NCI-H1092 treated with DMSO at 0.1 percent for 48 hours (cell line): ENCODE measurements around the gene PCNX2.

Source experiments
- DNase-seq: peaks from one replicate; lab custom pipeline; 2025; lab: John Stamatoyannopoulos, UW

The PCNX2 gene

GRCh38 chr1:232984577-232985425 lies 310.7 kb downstream of the PCNX2 start:
- no peak for DNase-seq

- no peak for DNase-seq
These were observed 311.5 kb downstream of the PCNX2 start for GRCh38 chr1:232983817-232984567.

- DNase-seq = no peak
These were observed 312.1 kb downstream of the PCNX2 start for GRCh38 chr1:232983375-232983774.

GRCh38 chr1:232982238-232982944 lies 313.1 kb downstream of the PCNX2 start:
- no peak for DNase-seq

- no peak for DNase-seq
These were observed 314.5 kb downstream of the PCNX2 start for GRCh38 chr1:232980986-232981560.

- no peak for DNase-seq
These were observed 315.1 kb downstream of the PCNX2 start for GRCh38 chr1:232980355-232980978.

- DNase-seq = no peak
These were observed 316.0 kb downstream of the PCNX2 start for GRCh38 chr1:232979558-232979957.

GRCh38 chr1:232978815-232979214 lies 316.7 kb downstream of the PCNX2 start:
- no peak for DNase-seq

GRCh38 chr1:232978091-232978634 lies 317.4 kb downstream of the PCNX2 start:
- DNase-seq = no peak

GRCh38 chr1:232974971-232975370 lies 320.6 kb downstream of the PCNX2 start:
- DNase-seq = no peak

- DNase-seq = no peak
These were observed 321.6 kb downstream of the PCNX2 start for GRCh38 chr1:232973652-232974611.

GRCh38 chr1:232970508-232970907 lies 325.0 kb downstream of the PCNX2 start:
- no peak for DNase-seq

- no peak for DNase-seq
These were observed 325.7 kb downstream of the PCNX2 start for GRCh38 chr1:232969799-232970198.

- DNase-seq = no peak
These were observed 326.6 kb downstream of the PCNX2 start for GRCh38 chr1:232968965-232969364.

- DNase-seq = no peak
These were observed 327.1 kb downstream of the PCNX2 start for GRCh38 chr1:232968391-232968790.

GRCh38 chr1:232966663-232967062 lies 328.9 kb downstream of the PCNX2 start:
- DNase-seq = no peak

GRCh38 chr1:232965912-232966217 lies 329.7 kb downstream of the PCNX2 start:
- no peak for DNase-seq

GRCh38 chr1:232965124-232965911 lies 330.2 kb downstream of the PCNX2 start:
- no peak for DNase-seq

GRCh38 chr1:232964601-232965000 lies 330.9 kb downstream of the PCNX2 start:
- no peak for DNase-seq
